CD4-positive, alpha-beta T cell treated with Interleukin-17A for 1 hour (primary cell): Measurements from ENCODE around the gene ROCK2.

Source experiments
- DNase-seq: peaks from one replicate; pipeline ENCODE4 v3.0.0-alpha.2; 2020

Gene ROCK2

GRCh38 chr2:11224887-11225286 lies 119.5 kb downstream of the ROCK2 start:
- DNase-seq: no peak

DNA sequence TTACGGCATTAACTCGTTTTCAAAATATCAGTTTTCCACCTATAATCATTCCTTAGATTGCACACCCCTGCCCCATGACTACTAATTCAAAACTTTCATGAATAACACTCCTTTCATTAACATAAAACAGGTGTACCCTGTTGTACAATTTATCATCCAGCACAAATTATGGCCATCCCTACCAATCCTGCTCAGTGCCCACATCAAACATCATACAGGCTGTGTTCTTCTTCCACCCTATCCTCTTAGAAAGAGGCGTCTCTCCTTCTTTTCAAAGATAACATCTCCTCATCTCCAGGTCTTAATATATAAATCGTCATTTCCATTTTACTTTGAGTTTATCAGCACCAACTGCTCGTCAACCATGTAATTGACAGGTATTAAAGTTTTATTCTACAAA lies 121.6 kb downstream of the ROCK2 start:
- no peak for DNase-seq

DNA sequence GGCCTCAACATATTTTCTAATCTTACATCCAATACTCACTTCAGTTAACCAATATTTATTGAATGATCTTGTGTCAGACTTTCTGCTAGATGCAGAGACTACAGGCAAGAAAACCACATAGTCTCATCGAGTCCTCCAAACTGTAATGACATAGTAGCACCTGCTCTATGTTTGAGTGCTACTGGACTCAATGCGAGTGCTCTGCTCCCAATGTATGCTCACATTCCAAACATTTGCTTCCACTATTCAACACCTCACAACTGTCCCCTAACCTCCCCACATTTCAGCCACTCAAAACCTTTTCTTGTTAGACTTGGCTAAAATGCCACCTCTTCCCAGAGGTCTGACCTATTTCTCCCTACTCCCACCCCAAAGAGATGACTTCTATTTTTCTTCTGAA lies 124.0 kb downstream of the ROCK2 start:
- DNase-seq: no peak

DNA sequence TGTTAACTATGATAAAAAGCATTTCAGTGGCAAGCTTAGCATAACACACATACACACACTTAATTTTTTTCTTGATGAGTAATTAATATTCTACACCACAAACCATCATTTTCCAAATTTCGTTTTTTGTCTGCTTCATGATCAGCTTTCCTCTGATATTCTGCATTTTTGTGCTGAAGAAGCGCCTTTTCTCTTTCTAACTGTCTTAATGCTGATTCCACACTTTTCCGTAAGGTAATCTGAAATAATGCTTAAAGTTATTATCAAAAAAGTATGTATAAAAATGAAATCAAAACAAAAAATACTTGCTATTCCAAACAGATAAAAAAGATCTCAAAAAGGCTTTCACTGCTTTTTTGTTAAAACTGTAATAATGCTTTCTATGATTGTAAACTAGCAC lies 129.0 kb downstream of the ROCK2 start:
- no peak for DNase-seq

GRCh38 chr2:11214770-11215169 lies 129.7 kb downstream of the ROCK2 start:
- DNase-seq: no peak

GRCh38 chr2:11213975-11214374 lies 130.5 kb downstream of the ROCK2 start:
- DNase-seq: no peak

DNA sequence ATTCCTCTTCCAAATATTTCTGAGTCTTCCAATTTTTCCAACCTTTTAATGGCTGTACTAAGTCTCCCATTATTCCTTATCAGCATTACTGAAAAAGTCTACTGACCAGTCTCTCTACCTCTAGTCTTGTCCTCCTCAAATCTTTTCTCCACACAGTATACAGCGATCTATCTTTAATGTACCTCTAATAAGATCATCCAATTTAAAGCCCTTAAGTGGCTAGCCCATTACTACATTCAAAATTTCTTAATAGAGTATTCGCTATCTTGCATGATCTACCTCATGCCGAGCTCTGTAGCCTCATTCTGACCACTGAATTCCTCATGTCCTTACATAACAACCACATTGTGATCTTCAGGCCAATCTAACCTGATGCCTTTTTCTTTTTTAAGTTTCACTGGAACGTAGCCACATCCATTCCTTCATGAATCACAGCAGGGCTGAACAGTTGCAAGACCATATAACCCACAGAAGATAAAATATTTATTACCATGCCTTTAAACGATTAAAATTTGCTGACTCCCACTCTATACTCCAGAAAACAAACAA lies 131.3 kb downstream of the ROCK2 start:
- DNase-seq: no peak

DNA sequence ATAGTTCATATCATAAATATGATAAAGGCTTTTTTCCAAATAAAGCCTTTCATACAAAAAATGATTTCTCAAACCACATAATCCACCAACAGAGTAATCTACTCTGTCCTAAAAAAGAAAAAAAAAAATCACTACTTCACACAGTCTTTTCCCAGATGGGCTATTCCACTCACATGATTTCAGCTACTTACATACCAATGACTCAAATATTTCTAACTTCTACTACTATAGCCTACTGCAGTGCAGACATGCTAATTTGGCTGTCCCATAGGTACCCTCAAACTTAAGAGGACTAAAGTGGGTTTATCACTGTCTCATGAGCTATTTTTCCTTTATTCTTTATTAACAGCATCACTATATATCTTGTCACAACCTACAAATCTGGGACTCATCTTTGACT lies 131.8 kb downstream of the ROCK2 start:
- DNase-seq: no peak

- no peak for DNase-seq
Observed at GRCh38 chr2:11208083-11208482, 136.4 kb downstream of the ROCK2 start.

DNA sequence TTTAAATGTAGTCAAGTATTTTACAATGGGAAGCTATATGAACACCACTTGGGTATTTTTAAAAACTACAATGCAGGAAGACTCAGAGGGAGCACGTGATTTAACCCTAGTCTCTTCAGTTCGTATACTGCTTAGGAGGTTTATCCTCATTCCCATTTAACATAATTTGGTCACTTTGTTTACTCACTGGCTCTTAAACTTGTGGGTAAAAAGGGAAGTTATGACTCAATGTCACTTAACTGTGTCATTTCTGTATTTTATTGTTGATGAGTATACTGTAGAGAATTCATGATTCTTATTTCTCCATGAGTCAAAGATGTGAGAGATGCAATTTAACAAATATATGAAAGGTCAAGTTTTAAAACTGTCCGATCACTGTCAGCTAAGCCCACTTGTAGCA lies 141.0 kb downstream of the ROCK2 start:
- DNase-seq: peak; percentile 9

GRCh38 chr2:11201969-11202368 lies 142.5 kb downstream of the ROCK2 start:
- DNase-seq: no peak

DNA sequence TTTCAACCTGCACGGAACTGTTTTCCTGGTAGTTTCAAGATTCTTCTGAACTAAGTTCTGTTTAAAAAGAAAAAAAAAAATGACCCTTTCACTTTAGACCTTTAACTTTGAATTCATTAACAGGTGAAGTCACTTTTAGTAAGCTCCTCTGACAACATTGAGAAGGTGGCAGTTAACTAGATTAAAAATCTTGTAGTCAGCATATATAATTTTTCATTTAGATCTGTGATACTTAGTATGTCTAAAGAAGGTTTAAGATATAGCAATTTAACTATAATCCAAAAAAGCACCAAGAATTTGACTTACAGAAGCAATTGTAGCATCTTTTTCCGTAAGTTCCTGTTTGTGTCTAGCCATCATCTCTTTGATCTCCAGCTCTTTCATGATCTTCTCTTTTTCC lies 143.8 kb downstream of the ROCK2 start:
- DNase-seq: no peak

DNA sequence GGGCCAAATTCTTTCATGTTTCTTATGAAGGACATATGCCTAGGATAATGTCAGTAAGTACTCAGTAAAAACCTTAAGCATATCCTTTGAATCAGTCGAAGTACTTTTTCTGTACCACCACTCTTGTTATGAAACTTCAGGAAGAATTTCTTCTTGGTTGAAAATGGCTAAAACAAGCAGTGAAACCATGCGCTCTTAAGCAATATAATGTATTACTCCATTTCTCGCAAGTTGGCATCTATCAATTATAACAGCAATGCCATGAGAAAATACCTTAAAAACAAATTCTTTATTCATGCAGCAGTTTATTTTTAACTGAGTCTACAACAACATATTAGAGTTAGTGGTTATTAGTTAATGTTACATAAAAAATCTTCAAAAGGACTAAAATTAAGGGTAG lies 148.2 kb downstream of the ROCK2 start:
- DNase-seq: no peak

DNA sequence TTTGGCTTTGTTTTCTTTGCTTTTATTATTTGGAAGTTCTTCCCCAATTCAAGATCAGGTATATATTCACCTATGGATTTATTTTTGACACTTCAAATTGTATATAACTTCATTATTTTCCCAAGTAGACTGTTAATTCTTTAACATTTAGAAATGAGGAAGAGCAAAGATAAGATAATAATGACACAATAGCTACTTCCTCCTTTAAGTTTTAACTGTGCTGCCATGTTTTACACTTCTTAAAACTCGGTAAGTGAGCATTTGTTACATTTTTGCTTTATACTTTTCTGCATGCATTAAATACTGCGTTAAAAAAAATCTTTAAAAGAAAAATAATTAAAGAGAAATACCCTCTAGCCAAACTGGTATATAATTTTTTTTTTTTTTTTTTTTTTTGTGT lies 156.7 kb downstream of the ROCK2 start:
- DNase-seq: no peak

- DNase-seq: no peak
Observed at GRCh38 chr2:11187083-11187619, 157.3 kb downstream of the ROCK2 start.

DNA sequence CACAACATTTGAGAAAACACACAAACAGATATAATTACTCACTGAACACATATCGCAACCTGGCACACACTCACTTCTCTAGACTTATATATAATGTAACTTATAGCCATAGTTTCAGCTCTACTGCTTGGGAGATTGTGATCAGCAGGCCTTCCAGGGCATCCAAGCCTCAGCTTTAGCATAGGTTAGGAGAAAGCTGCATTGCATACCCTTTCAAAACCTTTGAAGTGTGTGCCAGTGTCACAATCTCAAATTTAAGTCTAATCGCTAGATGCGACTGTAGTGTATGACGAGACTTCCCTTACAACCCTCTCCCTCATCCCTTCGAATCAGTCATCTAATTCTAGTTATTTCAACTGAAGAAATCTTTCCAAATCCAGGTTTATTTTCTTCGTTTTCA lies 158.3 kb downstream of the ROCK2 start:
- no peak for DNase-seq

GRCh38 chr2:11182951-11183350 lies 161.5 kb downstream of the ROCK2 start:
- DNase-seq: no peak

DNA sequence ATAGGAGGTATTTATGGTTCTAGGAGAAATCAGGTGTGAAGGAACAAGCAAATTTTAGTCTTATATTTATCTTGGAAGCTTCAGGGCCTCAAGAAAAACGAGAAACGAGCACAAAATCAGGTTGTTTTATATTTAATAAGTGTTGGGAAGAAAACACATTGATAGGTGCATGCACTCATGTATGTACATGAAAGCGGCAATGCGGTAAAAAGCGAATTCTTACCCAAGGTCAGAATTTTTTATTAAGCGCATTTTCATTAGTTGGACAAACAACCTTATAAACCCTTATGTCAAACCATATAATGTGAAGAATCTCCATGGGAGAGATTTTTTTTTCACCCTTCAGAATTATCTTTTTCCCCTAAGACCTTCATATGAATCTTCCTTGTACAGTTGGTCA lies 163.8 kb downstream of the ROCK2 start:
- no peak for DNase-seq

DNA sequence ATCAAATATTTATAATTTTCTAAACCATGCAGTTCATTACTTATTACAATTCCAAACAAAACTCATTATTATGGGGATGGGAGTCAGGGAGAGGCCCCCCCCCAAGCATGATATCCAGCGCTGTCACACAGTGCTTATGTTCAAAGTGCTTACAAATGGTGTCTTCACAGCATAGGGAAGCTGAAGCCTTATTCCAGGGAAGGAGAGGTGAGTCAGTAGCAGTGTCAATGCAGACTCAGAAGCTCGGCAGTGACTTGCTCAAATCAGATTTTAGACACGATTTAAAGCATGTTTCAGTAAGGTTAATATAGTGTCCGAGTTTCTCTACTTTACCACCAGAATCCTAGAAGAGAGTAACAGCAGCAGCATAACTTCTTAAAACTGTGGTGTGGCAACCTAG lies 164.5 kb downstream of the ROCK2 start:
- DNase-seq: no peak

GRCh38 chr2:11179196-11179595 lies 165.2 kb downstream of the ROCK2 start:
- DNase-seq: no peak

DNA sequence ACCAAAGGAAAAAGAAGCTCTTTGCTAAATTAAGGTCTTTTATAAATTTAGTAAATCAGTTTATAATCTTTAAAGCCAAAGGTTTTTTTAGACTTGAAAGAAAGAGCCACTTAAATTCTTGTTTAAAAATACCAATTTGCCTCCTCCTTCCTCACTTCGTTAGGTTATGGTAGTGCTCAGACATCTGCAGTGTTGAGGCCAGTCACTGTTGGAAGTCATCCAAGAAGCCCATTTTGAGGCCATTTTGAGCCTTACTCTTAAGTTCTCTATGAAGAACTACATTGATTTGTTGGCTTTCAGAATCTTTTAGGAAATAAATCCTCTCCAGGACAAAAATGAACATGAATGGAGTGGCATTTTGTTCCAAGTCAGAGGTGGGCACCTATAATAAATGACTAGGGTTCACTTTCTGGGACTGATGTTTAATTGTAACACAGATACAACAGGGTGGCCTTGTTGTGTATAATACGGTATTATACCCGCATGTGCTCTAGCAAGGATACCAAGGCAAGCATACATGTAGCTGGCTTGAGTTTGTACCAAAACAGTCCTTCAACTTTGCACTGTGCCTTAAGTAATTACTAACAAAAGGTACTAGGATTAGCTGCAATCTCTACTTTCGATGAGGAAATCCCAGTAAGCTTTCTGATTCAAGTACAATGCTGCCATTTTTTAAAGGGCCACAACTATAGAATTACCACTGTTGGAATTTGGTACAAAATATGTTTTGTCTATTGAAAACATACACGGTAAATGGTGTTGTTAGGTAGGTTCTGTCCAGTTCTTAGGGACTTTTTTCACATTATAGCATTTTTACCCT lies 166.4 kb downstream of the ROCK2 start:
- no peak for DNase-seq

- no peak for DNase-seq
Observed at GRCh38 chr2:11175293-11175795, 169.1 kb downstream of the ROCK2 start.

- DNase-seq: no peak
Observed at GRCh38 chr2:11174222-11174621, 170.2 kb downstream of the ROCK2 start.

DNA sequence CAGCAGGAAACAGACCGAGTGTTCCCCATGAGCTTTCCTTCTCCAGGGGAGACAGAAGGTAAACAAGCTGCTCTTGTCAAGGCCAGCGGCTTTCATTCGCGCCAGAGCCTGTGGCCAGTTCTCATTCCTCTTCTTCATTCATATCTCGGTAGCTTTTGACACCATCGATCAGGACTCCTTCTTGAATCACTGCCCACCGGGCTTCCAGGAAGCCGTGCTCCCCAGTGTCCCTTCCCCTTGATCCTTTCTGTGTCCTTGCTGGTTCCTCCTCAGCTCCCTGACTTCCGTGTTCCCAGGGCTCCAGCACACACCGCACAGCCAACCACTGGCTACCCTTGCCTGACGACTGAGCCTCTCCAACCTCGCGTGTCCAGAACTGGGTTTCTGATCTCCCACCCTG lies 175.1 kb downstream of the ROCK2 start:
- DNase-seq: no peak

GRCh38 chr2:11168488-11168887 lies 175.9 kb downstream of the ROCK2 start:
- no peak for DNase-seq
